HG02840 (cell line): ENCODE results near the gene FIP1L1.
A peak's percentile ranks its signal among the peaks of the same experiment; 100 is the strongest.
"Not testable (repeated sequence)": the region's sequence is repeated elsewhere in the genome, so short reads cannot be mapped to it uniquely, and the experiment has no call there.

ENCODE experiments used
- ATAC-seq: cut with Tn5 transposase; IDR thresholded peaks from one replicate; pipeline ENCODE4 v1.9.1; 2021; ENCODE audit warnings: mild to moderate bottlenecking, moderate library complexity, moderate number of reproducible peaks; ENCODE audit not compliant: unreplicated experiment, low FRiP score

FIP1L1 gene

DNA sequence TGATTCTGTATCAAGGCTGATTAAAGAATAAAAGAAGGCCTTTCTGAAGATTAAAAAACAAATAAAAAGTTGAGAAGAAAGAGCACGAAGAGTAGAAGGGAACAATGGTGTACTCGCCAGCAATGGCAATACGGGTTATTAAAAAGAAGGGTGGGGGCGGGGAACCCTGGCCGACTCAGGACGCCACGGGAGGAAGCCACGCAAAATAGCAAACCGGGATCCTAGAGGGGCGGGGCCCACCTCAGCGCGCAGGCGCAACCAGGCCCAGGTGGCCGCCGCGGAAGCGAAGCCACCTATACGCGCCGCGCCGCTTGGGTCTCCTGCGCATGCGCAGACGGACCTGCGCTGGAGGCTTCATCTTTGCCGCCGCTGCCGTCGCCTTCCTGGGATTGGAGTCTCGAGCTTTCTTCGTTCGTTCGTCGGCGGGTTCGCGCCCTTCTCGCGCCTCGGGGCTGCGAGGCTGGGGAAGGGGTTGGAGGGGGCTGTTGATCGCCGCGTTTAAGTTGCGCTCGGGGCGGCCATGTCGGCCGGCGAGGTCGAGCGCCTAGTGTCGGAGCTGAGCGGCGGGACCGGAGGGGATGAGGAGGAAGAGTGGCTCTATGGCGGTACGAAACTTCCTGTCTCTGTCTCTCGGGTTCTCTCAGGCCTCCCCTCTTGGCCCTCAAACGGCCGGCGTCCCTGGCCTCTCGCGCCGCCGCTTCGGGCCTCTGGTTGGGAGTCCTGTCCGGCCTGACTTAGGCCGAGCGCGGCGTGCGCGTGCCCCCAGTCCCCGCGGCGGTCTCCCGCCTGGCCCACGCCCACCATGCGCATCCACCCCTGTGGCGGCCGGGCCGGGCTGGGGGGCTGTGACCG is at the start of gene FIP1L1:
TSS of gene FIP1L1 (plus strand) at position 323 of the 852 bp plus-strand sequence. CDS start at position 521, 198 bp downstream.
- ATAC-seq: peak; percentile 90

DNA sequence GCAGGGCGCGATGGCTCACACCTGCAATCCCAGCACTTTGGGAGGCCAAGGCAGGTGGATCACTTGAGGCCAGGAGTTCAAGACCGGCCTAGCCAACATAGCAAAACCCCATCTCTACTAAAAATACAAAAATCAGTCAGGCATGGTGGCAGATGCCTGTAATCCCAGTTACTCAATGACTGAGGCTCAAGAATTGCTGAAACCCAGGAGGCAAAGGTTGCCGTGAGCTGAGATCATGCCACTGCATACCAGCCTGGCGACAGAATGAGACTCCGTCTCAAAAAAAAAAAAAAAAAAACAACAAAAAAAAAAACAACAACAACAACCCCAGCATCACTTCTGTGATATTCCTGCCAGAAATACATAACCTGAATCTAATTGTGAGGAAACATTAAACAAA is 42.5 kb upstream of the FIP1L1 start:
- ATAC-seq: not testable (repeated sequence)

DNA sequence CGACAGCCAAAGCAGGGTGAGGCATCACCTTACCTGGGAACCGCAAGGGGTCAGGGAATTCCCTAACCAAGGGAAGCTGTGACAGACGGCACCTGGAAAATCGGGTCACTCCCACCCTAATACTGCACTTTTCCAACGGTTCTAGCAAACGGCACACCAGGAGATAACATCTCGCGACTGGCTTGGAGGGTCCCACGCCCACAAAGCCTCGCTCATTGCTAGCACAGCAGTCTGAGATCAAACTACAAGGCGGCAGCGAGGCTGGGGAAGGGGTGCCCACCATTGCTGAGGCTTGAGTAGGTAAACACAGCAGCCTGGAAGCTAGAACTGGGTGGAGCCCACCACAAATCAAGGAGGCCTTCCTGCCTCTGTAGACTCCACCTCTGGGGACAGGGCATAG is 37.3 kb upstream of the FIP1L1 start:
- not testable (repeated sequence) for ATAC-seq

- ATAC-seq: not testable (repeated sequence)
Measured at GRCh38 chr4:53346392-53346791, 31.0 kb upstream of the FIP1L1 start.

DNA sequence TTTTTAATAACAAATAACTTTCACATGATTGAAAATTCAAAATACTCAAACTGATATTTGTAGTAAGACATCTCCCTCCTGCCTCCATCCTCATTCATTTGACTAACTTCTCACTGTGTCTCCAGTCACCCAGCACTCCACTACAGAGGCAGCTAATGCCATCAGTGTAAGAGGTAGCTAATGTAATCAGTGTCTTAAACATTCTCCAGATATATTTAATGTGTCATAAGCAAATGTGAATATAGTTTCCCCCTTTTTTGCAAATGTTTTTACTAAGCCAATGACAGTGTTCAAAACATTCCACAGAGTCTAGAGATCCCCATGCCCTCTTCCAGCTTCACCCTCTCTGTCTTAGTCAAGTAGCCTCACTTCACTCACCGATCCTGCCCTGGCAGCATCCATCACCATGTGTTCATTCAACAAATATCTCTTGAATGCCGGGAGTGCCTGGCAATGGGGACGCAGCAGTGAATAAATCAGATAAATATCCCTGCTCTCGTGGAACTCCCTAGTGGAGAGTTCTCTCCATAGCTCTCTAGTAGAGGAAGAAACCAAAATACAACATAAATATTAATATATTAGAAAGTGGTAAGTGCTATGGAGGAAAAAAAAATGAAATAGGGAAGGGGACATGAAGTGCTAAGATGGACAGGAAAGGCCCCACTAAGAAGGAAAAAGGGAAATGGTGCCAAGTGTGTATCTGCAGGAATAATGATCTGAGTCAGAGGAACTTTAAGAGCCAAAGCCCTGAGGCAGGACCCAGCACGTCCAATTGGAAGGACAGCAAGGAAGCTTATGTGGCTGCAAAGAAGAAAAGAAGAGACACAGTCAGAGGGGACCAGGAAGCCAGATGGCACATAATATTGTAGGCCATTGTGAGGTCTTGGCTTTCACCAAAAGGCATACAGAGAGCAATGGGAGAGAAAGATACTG is 30.3 kb upstream of the FIP1L1 start:
- no peak for ATAC-seq

DNA sequence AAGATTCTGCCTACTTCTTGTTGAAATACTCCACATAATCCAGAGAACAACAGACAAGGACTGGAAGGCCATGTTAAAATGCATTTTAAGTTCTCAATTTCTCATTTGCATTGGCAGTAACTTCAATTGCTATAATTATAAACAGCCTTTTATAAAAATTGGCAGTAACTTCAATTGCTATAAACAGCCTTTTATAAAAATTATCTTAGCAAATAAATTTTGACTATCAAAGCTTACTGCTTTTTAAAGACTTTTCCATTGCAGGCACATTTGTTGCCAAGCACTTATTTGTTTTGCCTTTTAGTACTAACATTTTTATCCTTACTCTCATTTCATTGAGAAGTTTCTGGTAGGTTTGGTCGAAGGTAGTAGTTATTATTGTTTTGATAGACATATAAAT is 29.4 kb upstream of the FIP1L1 start:
- no peak for ATAC-seq

GRCh38 chr4:53349091-53349491 is 28.4 kb upstream of the FIP1L1 start:
- no peak for ATAC-seq

DNA sequence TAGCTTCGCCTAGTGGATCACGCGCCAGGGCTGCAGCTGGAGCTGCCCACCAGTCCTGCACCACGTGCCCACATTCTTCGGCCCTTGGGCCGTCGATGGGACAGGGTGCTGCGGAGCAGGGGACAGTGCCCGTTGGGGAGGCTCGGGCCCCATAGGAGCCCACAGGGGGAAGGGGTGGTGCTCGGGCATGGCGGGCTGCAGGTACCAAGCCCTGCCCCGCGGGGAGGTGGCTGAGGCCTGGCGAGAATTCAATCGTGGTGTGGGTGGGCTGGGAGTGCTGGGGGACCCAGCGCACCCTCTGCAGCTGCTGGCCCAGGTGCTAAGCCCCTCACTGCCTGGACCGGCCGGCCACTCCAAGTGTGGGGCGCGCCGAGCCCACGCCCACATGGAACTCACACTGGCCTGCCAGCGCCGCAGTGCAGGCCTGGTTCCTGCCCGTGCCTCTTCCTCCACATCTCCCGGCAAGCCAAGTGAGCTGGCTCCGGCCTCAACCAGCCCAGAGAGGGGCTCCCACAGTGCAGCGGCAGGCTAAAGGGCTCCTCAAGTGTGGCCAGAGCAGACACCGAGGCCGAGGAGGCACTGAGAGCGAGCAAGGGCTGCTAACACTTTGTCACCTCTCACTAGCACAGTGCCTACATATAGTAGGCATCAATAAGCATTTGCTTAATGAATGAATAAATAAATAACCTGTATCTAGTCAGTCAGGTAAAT is 23.3 kb upstream of the FIP1L1 start:
- ATAC-seq: no peak

DNA sequence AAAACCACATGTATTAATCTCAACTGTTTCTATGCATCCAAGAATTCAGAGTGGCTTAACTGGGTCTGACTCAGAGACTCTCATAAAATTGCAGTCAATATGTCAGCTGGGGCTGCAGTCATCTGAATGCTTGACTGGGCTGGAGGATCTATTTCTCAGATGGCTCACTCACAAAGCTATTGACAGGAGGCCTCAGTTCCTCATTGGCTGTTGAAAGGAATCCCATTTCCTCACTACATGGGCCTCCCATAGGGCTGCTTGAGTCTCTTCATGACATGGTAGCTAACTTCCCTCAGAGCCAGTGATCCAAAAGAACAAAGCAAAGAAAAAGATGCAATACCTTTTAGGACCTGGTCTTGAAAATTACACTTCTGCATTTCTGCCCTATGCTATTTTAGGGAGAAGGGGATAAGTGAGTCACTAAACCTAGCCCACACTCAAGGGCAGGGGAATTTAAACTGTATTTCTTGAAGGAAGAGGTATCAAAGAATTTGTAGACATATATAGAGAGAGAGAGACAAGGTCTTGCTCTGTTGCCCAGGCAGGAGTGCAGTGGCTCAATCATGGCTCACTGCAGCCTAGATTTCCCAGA is 21.4 kb upstream of the FIP1L1 start:
- ATAC-seq: no peak

GRCh38 chr4:53361451-53361850 is 16.0 kb upstream of the FIP1L1 start:
- ATAC-seq: no peak

DNA sequence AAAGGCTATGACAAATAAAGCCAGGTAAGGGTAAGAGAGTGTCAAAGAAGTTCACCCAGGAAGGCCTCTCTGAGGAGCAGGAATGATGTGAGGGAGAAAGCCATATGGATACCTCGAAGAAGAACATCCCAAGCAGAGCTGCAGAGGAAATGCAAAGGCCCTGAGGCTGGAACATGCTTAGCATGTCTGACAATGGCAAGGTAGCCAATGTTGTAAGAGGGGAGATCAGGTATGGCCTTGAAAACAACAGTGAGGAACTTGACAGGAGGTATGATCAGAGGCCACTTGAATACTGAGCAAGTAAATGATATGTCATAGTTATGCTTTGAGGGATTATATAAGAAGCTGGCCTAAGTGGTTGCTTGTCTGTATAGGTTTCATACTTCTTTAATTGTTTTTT is 15.3 kb upstream of the FIP1L1 start:
- no peak for ATAC-seq

- no peak for ATAC-seq
Measured at GRCh38 chr4:53364624-53365023, 12.8 kb upstream of the FIP1L1 start.

GRCh38 chr4:53365121-53365485 is 12.3 kb upstream of the FIP1L1 start:
- peak; percentile 6 for ATAC-seq

- ATAC-seq: peak; percentile 98
Measured at GRCh38 chr4:53365486-53366300, 11.7 kb upstream of the FIP1L1 start, which contains the start of gene SCFD2. Gene SCFD2, minus strand, starts transcription at chr4:53366061.

DNA sequence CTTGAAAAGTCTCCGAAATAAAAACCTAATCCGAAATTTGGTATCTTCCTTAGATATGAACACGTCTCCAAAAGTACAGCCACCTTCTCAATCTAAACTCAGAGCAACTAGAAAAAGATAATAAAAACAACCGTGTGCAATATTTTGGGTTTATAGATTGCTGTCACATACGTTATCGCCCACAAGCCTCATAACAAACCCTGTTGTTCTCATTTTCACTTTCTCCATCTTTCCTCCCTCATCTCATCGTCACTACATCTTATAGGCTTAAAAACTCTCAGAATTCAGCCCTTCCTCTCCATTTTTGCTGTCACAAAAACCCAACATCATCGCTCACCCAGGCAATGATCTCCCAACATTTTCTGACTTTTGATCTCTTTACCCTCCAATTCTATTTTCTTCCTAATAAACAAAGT is 11.1 kb upstream of the FIP1L1 start:
- ATAC-seq: no peak

DNA sequence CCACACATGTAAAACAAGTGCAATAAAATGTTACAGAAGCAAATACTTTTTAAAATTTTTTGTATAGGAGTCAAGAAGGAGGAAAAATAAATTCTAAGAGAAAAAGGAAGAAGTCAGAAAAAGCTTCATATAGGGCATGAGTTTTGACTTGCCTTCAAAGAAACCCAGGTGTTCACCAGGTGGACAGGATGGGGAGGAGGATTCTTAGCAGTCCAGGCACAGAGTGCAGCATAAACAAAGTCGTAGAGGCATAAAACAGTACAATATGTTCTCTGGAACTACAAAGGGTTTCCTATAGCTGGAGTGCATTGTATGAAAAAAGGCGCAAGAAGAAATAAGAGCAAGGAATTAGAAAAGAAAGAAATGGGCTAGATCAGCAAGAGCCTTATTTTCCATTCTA is 9.7 kb upstream of the FIP1L1 start:
- no peak for ATAC-seq

DNA sequence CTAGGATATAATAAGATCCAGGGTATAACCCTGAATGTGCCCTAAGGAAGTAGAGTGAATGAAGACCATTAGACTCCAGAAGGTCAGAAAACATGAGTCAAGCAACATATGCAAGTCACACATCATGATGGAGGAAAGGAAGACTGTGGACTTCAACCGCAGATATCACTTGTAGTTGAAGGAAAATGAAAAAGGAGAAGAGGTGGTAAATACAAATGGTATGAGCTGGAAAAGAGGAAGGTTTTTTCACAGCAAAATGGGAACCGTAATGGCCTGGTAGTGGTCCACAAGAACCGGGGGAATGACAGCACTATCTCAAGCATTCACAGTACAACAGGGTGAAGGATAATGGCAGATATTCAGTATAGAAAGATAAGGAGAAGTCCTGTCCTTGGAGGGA is 6.4 kb upstream of the FIP1L1 start:
- no peak for ATAC-seq

DNA sequence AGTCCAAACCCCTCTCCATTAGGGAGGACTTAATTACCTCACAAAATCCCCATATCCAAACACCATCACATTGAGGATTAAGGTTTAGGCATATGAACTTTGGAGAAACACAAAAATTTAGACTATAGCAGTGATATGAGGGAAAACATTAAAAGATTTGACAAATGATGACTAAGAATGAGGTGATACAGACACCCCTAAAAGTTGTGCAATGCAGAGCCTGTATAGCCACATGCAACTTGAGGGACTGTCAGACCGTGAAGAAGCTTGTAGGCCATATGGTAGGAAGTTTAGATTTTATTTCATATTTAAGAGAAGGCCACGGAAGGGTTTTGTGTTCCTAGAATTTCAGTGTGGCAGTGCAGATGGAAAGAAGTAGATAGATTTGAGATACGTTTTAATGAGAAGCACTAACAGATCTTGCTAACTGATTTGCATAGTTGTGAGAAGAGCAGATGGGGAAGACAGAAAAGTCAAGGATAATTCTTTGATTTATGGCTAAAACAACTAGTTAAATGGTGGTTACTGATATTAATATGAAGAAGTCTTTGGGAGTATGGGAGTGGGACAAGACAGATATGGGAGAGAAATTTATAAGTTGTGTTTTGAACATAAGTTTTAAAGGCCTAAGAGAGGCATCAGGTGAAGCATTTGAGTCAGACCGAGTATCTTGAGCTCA is 5.5 kb upstream of the FIP1L1 start:
- no peak for ATAC-seq

DNA sequence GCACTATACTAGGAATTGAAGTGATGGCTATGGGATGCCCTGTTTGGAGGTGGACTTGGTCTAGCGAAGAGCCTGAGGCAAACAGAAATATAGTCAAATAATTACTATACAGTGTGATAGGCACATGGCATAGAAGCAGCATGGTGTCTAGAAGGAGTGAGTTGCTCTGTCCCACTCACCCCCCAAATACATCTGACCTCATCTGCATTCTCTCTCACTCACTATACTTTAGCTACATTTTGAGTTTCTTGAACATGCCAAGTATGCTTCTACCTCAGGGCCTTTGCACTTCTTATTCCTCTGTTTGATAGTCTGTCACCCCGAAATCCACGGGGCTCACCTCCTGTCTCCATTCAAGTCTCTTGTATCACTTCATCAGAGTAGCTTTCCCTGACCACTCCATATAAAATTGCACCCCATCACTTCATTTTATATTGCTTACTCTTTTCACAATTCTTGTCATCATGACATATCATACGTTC is 2.6 kb upstream of the FIP1L1 start:
- ATAC-seq: no peak
